ENCODE data around the gene PCBP3. TPM values are rescaled to one million over a fixed set of nuclear protein-coding genes. Genes with fewer than 3 reads are reported as not detected.

PCBP3 gene
- total and polyA plus RNA-seq, 10 of the 15 experiments (the other 5 are each of a cell fraction or from before 2014, with no cell fraction given), result 0.09 to 1.3 (median 0.46) TPM; not detected in 3

DNA sequence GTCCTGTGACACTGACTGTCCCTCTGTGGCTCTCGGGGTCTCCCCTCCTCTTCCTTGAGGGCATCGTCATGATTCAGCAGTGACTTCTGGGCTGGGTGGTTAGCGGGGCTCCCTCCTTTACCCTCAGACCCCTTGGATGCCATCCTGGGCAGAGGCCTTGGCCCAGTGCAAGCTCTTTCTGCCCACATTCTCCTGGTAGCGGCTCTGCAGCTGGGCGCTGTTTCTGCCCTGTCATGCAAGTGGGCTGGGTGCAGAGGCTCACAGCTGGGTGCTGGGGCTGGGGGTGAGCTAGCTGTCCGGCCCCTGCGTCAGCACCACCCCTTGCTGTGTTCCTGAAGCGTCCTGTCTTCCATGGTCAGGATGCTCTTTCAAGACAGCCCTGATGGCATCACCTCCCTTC is 158.5 kb downstream of the PCBP3 start:
- ChIA-PET RAD21 (ENCODE audit: unreplicated experiment) (no interaction called here), POLR2A (no interaction called here)

DNA sequence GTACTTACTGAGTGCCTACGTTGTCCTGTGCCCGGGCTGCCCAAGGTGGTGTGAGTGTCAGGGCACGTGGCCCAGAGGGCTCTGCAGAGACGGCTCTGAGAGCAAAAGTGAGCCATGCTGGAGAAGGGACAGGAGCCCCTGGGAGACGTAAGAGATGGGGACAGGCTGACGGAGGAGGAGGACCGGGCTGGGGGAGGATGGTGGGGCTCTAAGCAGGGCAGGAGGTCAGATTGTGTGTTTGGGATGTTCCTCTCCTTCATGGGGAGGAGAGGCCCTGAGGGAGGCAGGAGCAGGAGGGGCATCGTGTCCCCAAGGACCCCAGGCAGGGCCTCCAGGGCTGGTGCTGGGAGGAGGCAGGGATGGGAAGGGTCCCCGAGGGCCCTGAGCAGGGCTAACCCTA is 158.9 kb downstream of the PCBP3 start:
- no peak overlapping the region for H3K4me2 ChIP-seq (ENCODE audit: control insufficient read depth, insufficient read depth)
- ChIA-PET POLR2A (no interaction called here), SMC1A (ENCODE audit: uncharacterized antibody, unreplicated experiment) (no interaction called here), RAD21 (ENCODE audit: unreplicated experiment) (no interaction called here), CTCF (no interaction called here)
- TF ChIP-seq, protein P1, sequence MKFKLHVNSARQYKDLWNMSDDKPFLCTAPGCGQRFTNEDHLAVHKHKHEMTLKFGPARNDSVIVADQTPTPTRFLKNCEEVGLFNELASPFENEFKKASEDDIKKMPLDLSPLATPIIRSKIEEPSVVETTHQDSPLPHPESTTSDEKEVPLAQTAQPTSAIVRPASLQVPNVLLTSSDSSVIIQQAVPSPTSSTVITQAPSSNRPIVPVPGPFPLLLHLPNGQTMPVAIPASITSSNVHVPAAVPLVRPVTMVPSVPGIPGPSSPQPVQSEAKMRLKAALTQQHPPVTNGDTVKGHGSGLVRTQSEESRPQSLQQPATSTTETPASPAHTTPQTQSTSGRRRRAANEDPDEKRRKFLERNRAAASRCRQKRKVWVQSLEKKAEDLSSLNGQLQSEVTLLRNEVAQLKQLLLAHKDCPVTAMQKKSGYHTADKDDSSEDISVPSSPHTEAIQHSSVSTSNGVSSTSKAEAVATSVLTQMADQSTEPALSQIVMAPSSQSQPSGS (IDR thresholded peaks at IDR 0.05; ENCODE audit: low read length), result no peak
- no peak for TF ChIP-seq ZNF207 (IDR thresholded peaks at IDR 0.05; ENCODE audit: borderline replicate concordance)
- TF ChIP-seq, protein P2, sequence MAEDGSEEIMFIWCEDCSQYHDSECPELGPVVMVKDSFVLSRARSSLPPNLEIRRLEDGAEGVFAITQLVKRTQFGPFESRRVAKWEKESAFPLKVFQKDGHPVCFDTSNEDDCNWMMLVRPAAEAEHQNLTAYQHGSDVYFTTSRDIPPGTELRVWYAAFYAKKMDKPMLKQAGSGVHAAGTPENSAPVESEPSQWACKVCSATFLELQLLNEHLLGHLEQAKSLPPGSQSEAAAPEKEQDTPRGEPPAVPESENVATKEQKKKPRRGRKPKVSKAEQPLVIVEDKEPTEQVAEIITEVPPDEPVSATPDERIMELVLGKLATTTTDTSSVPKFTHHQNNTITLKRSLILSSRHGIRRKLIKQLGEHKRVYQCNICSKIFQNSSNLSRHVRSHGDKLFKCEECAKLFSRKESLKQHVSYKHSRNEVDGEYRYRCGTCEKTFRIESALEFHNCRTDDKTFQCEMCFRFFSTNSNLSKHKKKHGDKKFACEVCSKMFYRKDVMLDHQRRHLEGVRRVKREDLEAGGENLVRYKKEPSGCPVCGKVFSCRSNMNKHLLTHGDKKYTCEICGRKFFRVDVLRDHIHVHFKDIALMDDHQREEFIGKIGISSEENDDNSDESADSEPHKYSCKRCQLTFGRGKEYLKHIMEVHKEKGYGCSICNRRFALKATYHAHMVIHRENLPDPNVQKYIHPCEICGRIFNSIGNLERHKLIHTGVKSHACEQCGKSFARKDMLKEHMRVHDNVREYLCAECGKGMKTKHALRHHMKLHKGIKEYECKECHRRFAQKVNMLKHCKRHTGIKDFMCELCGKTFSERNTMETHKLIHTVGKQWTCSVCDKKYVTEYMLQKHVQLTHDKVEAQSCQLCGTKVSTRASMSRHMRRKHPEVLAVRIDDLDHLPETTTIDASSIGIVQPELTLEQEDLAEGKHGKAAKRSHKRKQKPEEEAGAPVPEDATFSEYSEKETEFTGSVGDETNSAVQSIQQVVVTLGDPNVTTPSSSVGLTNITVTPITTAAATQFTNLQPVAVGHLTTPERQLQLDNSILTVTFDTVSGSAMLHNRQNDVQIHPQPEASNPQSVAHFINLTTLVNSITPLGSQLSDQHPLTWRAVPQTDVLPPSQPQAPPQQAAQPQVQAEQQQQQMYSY (CRISPR knock-in tag; IDR thresholded peaks at IDR 0.05), result no peak
- no peak overlapping the region for H2AFZ ChIP-seq (ENCODE audit: control insufficient read depth, low read depth, low read length)
- no peak overlapping the region for H3K4me3 ChIP-seq
- no peaks in the 10 kb centered on the region for H3K9me3 ChIP-seq (replicated peaks; ENCODE audit: control insufficient read depth, insufficient read depth, low read length)
- no peaks in the 10 kb centered on the region; the same call in 1 of the 2 replicates for H4K20me1 ChIP-seq (ENCODE audit: control insufficient read depth, insufficient read depth)
- no peaks in the 10 kb centered on the region for H3K36me3 ChIP-seq (ENCODE audit: control insufficient read depth in 2 of 2, insufficient read depth in 2 of 2, low read length in 1 of 2)
- WGBS (ENCODE audit: insufficient coverage, insufficient replicate concordance, low lambda C conversion rate, missing lambda C conversion rate), result 40% methylated on average over 9 of the region's 9 CpGs
- H3K27me3 ChIP-seq (replicated peaks in 1 of 2; ENCODE audit: control insufficient read depth in 2 of 2, insufficient read depth in 2 of 2, low read length in 1 of 2), result no peaks in the 10 kb centered on the region
- no peaks in the 10 kb centered on the region for H3K4me1 ChIP-seq (ENCODE audit: control insufficient read depth, insufficient read depth, low read length)
- H3K27ac ChIP-seq (ENCODE audit: control insufficient read depth, insufficient read depth), result no peak overlapping the region
- FAIRE-seq (no peak), DNase-seq (ENCODE audit: low read depth, low spot score) (no peak), ATAC-seq (no peak)
- no peak overlapping the region for H3K9ac ChIP-seq (ENCODE audit: control insufficient read depth, insufficient read depth, low read length)
- in situ Hi-C loops (cut with MboI), result loop anchor here (25.0 kb wide), 1 partner anchor 340 kb away; no protein-coding TSS in a partner anchor
- intact Hi-C loops (cut with micrococcal nuclease; ENCODE audit: unreplicated experiment), result no loop called here
- H3K79me2 ChIP-seq (ENCODE audit: control insufficient read depth, insufficient read depth, low read length), result no peaks in the 10 kb centered on the region
- BruUV-seq (replicated peaks), result no TSS peak

More for the DNA sequence above, 158.5 kb downstream of the PCBP3 start:
- Histone ChIP-seq H3K27ac (ENCODE audit: control insufficient read depth, insufficient read depth) (no peak overlapping the region), H3K4me2 (ENCODE audit: control insufficient read depth, insufficient read depth) (no peak overlapping the region), H3K79me2 (ENCODE audit: control insufficient read depth, insufficient read depth, low read length) (no peaks in the 10 kb centered on the region), H3K4me1 (ENCODE audit: control insufficient read depth, insufficient read depth, low read length) (no peaks in the 10 kb centered on the region), H3K36me3 (ENCODE audit: control insufficient read depth in 2 of 2, insufficient read depth in 2 of 2, low read length in 1 of 2) (no peaks in the 10 kb centered on the region), H3K9me3 (replicated peaks; ENCODE audit: control insufficient read depth, insufficient read depth, low read length) (no peaks in the 10 kb centered on the region), H3K27me3 (replicated peaks in 1 of 2; ENCODE audit: control insufficient read depth in 2 of 2, insufficient read depth in 2 of 2, low read length in 1 of 2) (no peaks in the 10 kb centered on the region), H2AFZ (ENCODE audit: control insufficient read depth, low read depth, low read length) (no peak overlapping the region), H3K4me3 (no peak overlapping the region), H3K9ac (ENCODE audit: control insufficient read depth, insufficient read depth, low read length) (no peak overlapping the region), H4K20me1 (ENCODE audit: control insufficient read depth, insufficient read depth) (no peaks in the 10 kb centered on the region; the same call in 1 of the 2 replicates)
- ChIA-PET CTCF (no interaction called here), SMC1A (ENCODE audit: uncharacterized antibody, unreplicated experiment) (no interaction called here)
- WGBS (ENCODE audit: insufficient coverage, insufficient replicate concordance, low lambda C conversion rate, missing lambda C conversion rate), result 58% methylated on average over 8 of the region's 8 CpGs
- TF ChIP-seq SP1 (IDR thresholded peaks at IDR 0.05; ENCODE audit: low read depth, low read length) (no peak), ZNF274 (IDR thresholded peaks at IDR 0.05; ENCODE audit: insufficient read depth, insufficient read length) (no peak)
- BruUV-seq (replicated peaks), result no TSS peak
- intact Hi-C loops (cut with micrococcal nuclease; ENCODE audit: unreplicated experiment), result no loop called here
- in situ Hi-C loops (cut with MboI), result loop anchor here (25.0 kb wide), 1 partner anchor 340 kb away; no protein-coding TSS in a partner anchor
- FAIRE-seq (no peak), ATAC-seq (no peak), DNase-seq (ENCODE audit: low read depth, low spot score) (no peak)

All from GM12878 (cell line).